Middle frontal gyrus (tissue), 1 donor: ENCODE results near the gene C11orf24.
A peak's percentile ranks its signal among the peaks of the same experiment; 100 is the strongest.

Experiments used
- DNase-seq: peaks from one replicate; pipeline ENCODE4 v3.0.0-alpha.2; 2015; ENCODE audit warnings: low spot score; ENCODE audit errors: extremely low spot score

Gene C11orf24

DNA sequence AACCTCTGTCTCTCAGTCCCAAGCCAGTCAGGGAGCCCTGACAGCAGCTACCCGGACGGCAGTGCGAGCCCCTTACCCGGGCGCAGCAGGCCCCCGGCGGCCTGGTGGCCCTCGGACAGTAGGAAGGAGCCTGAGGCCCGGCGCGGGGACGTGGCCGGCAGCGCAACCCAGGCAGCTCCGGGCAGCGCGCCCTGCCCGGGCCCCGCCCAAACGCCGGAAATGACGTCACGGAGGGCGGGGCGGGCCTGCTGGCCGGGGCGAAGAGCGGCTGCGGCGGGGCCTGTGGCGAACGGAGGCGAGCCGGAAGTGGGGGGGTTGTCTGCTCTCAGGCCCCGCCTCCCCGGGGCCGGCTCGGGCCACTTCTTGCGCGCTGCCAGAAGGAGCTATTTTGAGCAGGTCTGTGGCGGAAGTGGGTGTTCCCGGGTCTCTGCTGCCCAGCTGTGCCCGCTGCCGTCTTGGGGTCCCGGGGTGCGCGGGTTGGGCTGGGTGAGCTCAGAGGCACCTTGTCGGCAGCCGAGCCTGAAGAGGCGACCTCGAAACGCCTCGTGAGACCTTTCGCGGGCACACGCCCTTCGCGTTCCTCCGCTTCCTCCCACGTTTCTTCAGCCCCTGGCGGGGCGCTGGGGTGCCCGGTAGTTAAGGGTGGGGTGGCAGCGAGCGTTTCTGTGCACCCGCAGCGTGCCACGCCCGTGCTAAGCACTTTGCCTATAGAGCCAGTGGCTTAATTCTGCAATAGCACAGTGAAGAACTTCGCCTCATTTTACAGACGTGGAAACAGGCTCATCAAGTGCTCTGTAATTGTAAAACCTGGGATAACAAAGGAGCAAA is at the start of gene C11orf24:
Gene C11orf24 (minus strand): TSS at position 193 of the 828 bp plus-strand sequence. CDS start 8,206 bp downstream, outside the sequence.
- peak; percentile 95 for DNase-seq

DNA sequence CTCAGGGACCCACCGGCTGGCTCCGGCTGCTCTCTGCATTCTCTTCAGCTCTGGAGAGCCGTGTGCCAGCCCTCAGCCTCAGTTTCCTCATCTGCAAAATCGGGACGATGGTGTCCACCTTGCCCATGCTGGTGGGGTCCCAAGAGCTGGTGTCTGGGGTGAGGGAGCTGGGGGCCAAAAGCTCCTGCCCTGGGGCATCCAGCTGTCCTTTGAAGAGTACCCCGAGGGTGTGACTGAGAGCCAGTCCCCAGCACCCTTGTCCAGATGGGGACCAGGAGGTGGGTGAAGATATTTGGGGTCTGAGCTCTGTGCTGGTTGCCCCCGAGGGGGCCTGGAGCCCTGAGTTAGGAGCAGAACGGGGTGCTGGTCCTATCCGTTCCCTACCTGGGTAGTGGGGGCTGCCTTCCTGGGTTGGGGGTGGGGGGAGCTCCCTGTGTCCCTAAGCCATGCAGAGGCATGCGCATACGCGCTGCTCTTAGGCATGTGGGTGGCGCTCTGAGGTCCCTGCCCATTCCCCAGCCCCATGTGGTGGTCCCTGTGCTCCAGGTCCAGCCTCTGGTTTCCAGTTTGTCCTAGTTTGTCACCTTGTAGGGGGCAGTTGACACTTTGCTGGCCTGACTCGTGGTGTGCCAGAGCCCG is 45.5 kb upstream of the C11orf24 start:
- DNase-seq = no peak

DNA sequence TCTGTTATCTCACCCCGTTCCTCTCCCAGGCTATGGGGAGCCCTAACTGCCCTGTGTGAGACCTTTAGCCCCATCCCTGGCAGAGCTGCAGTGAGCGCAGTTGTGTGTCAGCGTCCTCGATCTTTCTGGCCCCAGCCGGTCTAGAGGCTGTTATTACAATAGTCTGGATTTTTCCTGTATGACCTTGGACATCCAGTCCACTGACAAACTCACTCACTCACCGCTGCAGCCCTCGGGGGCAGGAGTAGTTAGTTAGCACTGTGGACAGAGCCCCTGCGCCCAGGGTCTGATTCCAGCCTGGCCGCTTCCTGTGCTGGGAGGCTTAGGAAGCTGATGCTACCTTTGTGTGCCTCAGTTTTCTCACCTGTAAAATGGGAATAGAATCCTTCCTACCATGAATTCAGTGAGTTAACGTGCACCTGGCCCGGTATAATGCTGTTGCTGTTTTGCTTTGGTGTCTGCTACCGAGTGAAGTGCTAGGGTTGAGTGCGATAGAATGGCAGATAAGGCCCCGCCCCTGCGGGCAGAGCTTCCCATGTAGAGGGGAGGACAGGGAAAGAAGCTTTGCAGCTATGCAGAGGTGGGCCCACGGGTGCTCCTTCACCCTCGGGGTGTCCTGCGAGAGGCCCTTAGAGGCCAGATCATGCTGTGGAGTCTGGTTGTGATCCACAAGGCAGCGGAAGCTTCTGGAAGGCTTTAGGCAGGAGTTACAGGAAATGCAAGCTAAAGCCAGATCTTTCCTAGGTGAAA is 43.6 kb upstream of the C11orf24 start:
- no peak for DNase-seq

DNA sequence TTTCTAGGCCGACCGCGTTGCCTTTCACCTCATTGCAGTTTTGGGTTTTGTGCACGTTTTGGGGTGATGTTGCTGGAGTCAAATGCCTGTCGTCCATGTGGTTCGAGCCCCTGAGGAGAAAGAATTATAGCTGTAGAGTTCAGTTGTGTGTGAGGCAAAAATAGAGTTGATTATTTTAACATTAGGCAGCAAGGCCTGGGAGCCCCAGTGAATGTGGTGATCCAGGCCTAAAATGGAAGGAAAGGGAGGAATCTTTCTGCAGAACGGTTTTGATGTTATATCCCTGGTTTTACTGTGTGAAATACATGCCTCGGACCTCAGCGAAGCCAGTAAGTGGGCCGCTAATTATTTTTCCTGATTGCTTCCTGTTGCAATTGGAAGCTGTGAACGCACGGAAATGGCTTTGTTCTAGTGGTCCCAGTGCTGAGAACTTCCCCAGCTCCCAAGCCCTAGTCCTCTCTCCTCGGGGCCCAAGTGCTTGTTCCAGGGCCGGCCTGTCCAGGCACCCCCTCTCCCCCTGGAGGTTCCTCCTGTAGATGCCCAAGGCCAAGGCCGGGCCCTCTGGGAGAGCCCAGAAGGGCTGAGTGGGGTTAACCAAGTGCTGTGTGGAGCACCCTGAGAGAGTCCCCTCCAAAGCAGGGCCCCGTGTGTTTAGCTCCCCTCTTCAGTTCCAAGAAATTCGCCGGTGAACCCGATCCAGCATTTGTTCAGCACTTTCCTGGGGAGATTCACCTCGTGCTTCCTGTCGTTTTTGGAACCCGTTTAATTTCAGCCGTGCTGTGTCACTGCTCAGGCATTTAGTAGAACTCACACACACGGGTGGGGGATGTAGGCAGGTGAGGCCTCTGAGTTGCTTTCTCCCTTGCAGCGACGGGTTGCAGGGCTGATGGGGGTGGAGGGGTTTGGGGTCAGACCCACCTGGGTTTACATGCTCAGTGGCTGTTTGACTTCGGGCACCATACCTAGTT is 42.7 kb upstream of the C11orf24 start:
- DNase-seq = no peak

DNA sequence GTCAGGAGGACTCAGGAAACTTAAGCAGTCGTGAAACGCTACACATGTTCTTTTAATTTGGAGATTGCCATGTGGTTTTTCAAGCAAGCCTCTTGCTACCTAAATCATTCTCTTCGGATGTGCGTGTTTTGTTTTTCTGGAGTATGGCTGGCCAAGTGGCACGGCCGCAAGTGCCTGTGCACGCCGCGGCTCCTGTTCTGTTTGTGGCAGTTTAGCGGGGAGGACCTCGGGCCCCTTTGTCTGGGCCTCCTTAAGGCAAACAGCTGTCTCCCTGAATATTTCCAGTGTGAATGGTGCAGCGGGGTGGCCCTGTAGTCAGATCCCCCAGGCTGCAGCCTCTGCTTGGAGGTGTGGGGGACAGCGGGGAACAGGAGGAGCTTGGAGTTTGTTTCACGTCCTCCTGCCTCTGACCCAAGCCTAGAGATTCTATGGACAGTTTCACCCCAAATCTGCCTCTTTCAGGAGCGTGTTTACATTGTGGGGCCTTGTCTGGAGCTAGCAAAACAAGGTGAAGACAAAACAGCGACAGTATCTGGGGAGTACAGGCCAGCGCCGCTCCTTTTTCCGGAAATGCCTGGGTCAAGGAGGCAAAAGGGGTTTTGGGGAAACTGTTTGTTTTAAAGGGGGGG is 41.9 kb upstream of the C11orf24 start:
- DNase-seq = no peak

DNA sequence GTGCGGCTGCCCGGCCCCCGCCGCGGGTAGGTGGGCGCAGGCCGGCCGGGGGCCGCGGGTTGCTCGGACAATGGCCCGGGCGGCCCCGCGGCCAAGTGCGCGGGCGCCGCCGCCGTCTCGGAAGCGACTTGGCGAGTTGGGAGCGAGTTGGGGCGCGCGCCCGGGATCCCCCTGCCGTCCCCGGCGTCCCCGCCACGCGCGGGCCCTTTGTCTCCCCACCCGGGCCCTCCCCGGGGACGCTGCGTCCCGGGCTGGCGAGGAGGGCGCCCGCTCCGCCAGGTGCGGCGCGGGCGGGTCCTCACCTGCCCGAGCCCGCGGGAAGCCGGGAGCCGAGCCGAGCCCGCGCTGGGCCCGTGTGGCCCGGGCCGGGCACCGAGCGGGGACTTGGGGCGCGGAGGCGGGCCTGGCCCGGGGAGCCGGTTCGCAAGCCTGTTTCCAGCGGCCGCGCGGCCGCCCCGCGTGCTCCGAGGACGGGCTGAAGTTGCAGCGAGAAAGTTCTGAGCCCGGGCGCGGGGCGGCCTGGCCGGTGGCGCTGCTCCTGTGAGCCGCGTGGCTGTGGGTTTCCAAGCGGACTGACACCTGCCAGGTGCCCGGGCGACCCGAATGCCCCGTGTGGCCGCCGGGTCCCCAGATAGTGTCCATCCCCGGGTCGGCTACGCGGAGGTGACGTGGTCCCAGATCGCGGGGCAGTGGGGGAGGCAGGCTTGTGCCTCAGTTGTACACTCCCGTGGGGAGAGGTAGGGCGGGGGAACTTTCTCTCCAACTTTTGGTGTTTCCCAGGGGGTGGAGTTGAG is 41.2 kb upstream of the C11orf24 start:
- DNase-seq = no peak

DNA sequence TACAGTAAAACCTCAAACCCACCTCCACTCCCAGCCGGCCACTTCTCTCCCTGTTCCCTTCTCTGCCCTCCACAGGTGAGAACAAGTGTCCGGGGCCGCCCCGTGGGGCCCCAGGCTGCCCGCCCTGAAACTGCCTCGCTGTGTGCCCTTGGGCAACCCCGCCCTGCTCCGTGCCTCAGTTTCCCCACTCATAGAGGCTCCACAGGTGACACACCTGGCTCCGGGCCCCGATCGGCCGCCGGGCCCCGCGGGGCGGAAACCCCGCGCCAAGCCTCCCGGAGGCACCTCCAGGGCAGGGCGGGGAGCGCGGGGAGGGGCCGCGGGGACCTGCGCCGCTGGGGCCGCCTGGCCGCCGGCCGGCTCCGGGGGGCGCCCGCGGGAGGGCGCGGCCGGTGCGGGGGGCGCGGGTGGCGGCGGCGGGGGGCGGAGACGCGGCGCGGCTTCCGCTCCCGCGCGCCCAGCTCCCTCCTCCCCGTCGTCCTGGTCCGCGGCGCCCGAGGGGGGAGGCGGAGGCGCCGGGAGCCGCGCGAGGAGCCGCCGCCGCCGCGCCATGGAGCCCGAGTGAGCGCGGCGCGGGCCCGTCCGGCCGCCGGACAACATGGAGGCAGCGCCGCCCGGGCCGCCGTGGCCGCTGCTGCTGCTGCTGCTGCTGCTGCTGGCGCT is 40.5 kb upstream of the C11orf24 start, which contains the start of gene LRP5:
Gene LRP5 (plus strand): TSS at position 475 of the 663 bp plus-strand sequence. CDS start 124 bp downstream, at position 599.
- DNase-seq = no peak

DNA sequence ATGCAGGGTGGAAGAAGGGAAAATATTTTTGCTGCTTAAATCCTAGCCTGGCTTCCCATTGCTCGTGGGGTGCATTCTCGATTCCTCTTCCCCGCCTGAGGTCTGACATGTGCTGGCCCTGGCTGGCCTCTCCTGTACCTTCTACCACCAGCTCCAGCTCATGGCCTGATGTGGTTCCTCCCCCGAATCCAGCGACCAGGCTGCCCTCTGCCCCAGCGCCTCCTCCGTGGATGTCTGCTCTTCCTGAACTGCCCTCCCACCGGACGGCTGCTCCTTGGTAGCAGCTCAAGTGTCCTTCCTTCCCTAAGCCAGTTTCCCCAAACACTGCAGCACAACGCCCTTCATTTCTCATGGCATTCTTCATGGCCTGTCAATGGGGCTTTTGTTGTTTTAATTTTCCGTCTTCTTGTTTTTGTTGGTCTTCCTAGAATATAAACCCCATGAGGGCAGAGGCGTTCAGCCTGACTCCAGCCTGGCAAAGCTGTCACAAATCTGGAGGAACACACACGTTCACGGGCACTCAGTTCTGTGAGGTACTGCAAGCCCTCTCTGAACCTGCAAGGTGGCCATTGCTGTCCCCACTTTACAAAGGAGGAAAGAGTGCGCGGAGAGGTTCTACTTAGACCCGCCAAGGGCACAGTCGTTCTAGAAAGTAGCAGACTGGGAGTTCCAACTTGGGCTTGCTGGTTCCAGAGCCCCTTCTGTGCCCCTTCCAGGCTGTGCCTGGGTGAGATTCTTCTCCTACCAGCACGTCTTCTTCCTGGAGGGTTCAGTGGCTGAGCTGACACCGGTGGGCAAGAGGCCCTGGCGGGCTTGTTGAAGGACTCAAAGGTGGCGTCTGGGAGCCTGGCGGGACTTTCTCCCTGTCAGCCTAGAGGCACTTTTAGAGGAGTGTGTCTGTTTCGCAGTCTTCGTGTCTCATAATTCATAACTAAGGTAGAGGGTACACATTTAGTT is 39.7 kb upstream of the C11orf24 start:
- DNase-seq = no peak

DNA sequence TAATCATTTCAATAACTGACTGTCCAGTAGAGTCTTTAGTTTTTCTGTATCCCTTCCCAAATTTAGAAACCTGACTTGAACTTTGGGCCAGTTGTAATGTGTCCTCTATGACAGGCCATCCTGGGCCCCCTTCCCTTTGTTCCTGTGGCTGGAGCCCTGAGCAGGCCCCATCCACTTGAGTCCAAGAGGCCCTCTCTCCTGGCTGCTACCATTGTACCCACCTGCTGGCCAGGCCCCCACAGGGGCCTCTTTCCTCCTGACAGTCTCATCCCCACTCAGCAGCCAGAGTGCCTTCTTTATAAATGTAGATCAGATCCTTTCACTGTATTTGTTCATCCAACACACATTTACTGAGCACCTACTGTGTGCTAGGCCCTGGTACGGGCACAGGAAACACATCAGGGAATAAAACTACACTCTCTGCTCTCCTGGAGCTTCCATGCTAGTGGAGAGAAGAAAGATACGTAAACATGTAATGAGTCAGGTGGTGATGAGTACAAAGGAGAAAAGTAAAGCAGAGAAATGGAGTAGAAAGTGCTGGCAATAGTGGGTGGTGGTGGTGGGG is 37.9 kb upstream of the C11orf24 start:
- DNase-seq = no peak

DNA sequence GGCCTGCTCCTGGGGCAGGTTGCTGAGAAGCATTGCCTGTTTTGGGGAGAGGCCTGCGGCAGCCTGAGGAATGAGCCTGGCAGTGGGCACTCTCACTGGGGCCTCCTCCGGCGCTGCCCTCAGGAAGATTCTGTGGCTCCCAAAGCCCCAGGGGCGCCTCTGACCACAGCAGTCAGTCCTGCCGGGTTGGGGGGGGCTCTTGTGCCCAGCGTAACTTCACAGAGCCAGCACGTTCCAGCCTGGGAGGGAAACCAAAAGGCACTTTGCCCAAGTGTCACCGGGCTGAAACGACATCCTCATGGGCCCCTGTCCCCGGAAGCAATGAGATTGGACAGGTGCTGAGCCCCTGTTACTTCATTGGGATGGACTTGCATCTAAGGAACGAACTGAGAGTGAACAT is 36.3 kb upstream of the C11orf24 start:
- no peak for DNase-seq

DNA sequence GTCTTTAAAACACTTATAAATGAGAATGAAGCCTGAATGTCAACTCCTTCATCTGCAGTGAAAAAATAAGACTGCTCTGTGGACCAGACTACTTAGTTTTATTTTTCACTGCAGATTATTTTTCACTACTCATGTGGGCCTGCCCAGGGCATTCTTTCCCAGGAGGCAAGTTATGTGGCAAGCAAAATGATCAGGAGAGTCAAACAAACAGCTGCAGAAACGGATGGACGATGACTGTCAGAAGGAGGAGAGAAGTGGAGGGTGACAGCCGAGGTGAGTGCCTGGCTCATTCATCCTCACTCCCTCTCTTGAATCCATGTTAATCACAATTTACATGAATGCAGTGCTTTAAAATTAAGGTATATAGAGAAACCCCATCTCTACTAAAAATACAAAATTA is 34.9 kb upstream of the C11orf24 start:
- no peak for DNase-seq

DNA sequence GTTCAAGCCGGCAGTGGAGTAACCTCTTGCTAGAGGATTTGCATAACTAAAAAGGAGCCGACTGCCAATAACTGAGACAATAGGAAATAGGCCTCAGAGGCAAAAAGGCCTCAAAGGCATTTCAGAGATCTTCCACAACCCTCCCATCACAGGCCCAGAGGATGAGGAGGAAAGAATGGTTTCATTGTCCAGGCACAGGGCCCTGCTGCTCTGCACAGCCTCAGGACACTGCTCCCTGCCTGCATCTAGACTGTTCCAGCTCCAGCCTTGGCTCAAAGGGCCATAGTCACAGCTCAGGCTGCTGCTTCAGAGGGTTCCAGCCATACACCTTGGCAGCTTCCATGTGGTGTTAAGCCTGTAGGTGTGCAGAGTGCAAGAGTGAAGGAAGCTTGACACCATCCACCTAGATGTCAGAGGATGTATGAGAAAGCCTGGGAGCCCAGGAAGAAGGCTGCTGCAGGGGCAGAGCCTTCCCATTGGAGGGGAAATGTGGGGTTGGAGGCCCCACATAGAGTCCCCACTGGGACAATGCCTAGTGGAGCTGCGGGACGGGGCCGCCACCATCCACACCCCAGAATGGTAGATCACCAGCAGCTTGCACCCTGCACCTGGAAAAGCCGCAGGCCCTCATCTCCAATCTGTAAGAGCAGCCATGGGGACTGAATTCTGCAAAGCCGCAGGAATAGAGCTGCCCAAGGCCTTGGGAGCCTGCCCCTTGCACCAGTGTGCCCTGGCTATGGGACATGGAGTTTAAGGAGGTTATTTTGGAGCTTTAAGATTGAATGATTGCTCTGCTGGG is 32.4 kb upstream of the C11orf24 start:
- DNase-seq = no peak

DNA sequence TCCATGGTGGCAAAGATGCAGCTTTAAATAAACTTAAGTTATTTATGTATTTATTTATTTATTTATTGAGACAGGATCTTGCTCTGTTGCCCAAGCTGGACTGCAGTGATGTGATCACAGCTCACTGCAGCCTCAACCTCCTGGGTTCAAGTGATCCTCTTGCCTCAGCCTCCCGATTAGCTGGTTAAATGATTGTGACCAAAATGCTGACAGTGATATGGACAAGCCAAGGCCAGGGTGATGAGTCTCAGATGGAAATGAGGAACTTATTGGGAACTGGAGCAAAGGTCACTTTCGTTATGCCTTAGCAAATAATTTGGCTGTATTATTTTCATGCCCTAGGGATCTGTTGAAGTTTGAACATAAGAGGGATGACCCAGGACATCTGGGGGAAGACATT is 31.3 kb upstream of the C11orf24 start:
- no peak for DNase-seq

DNA sequence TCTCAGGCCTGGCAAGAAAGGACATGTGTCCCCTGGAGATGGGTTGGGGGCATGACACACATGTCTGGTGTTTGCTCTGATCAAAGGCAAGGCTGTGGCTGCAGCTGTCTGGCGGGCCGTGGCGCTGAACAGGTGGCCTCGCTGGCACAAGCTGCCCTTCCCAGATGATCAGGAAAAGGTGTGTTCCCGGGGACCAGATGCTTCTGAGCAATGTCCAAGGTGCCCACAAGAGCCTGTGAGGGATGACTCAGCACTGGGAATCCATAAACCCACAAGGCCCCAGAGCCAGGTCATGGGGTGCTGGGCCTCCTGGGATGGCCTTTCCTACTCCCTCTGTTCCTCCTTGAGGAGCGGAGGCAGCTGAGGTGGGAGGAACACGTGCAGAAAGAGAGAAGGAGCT is 30.9 kb upstream of the C11orf24 start:
- DNase-seq = no peak

DNA sequence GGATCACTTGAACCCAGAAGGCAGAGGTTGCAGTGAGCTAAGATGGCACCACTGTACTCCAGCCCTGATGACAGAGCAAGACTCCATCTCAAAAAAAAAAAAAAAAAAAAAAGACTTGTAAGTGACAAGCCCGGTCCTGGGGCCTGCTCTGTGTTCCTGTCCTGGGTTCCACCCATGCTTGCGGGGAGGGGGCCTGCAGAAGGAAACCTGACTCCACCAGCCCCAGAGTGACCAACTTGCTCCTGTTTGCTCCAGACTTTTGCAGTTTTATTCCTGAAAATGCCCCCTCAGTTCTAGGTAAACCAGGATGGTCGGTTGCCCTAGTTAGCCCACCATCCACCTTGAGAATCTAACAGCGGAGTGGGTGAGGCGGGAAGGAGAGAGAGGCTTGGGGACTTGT is 30.5 kb upstream of the C11orf24 start:
- DNase-seq = no peak

DNA sequence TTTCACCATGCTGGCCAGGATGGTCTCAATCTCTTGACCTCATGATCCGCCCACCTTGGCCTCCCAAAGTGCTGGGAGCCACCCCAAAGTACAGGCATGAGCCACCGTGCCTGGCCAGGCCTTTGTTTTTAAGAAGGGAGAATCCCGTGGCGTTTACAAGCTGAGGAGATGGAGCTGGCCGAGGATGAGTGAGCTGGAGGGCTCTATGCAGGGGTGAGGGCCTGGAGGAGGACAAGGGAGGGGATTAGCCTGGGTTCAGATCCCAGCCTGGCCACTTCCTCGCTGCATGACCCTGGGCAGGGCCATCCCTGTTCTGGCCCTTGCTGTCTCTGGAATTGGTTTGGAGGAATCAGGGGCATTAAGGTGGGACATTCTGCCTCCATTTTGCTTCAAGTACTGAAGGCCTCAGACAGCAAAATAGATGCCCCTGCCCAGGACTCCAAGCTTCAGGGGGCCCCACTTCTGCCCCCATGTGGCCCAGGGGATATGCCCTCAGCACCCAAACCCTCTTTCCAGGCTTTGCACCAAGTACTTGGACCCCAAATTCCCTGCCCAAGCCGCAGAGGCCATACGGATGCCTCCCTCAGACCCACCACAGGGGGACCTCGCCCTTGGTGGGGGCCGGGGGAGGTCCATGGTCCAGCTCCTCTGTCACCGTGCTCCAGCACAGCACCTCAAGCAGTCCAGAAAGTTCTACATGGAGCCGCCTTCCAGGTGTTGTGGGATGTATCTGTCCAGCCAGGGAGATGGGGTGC is 28.5 kb upstream of the C11orf24 start:
- no peak for DNase-seq
